Measurements from ENCODE around the gene DNASE1L1.

DNA sequence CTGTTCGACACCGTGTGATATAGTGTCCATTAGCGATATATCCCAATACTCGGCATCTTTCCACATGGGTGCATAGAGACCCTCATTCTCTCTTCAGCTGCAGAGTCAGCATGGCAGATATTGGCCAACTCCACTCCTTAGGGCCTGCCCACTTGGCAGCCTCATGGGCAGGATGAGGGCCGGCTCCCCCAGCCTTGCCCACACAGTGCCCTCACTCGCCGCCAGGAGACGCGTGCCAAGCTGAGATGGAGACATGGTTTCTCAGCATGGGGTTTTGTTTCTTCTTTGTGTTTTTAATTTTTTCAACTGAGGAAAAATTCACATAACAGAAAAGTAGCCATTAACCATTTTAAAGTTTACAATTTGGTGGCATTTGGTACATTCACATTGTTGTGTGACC lies 43.8 kb upstream of the DNASE1L1 start:
- TF ChIP-seq, protein P1, sequence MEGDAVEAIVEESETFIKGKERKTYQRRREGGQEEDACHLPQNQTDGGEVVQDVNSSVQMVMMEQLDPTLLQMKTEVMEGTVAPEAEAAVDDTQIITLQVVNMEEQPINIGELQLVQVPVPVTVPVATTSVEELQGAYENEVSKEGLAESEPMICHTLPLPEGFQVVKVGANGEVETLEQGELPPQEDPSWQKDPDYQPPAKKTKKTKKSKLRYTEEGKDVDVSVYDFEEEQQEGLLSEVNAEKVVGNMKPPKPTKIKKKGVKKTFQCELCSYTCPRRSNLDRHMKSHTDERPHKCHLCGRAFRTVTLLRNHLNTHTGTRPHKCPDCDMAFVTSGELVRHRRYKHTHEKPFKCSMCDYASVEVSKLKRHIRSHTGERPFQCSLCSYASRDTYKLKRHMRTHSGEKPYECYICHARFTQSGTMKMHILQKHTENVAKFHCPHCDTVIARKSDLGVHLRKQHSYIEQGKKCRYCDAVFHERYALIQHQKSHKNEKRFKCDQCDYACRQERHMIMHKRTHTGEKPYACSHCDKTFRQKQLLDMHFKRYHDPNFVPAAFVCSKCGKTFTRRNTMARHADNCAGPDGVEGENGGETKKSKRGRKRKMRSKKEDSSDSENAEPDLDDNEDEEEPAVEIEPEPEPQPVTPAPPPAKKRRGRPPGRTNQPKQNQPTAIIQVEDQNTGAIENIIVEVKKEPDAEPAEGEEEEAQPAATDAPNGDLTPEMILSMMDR (IDR thresholded peaks at IDR 0.05; ENCODE audit: insufficient read depth, low read depth, low read length), result no peak
- TF ChIP-seq EZH2 (IDR thresholded peaks at IDR 0.05; ENCODE audit: insufficient read depth, low read length), result no peak
